HL-60 (cell line): Measurements from ENCODE around the gene HIGD1A.

Experiments used
- CTCF ChIP-seq: IDR thresholded peaks from one replicate; pipeline ENCODE4 v1.5.1; 2011; ENCODE audit warnings: low read length, control low read depth, inconsistent platforms; ENCODE audit not compliant: insufficient read depth
- POLR2AphosphoS5 ChIP-seq: IDR thresholded peaks from 2 replicates; pipeline ENCODE4 v1.6.1; 2012; ENCODE audit warnings: low read depth
- REST ChIP-seq: IDR thresholded peaks from 2 replicates; pipeline ENCODE4 v1.6.1; 2012; ENCODE audit warnings: low read depth; ENCODE audit not compliant: insufficient replicate concordance

DNA sequence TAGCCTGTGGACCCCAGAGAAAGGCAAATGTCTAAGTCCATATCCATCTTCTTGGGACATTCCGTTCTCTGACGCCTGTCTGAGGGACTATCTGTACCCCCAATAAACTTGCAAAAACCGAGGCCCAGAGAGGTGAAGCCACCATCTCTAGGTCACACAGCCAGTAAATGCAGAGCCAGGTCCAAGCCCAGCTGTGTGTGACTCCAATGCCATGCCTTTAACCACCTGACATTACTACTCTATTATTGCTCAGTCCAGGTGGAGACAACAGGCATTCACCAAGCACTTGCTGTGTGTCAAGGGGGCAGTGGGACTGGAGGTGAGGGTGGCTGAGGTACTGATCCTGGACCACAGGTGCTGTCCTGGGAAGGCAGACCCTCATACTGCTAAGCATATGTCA, 46.0 kb upstream of the HIGD1A start:
- no peak for TF ChIP-seq CTCF
- no peak for TF ChIP-seq REST
- no peak for TF ChIP-seq POLR2AphosphoS5
